Measurements from ENCODE around the gene AHCYL1. TPM values are rescaled to one million over a fixed set of nuclear protein-coding genes. Genes with fewer than 3 reads are reported as not detected.

The AHCYL1 gene
- total and polyA plus RNA-seq, 10 of the 15 experiments (the other 5 are each of a cell fraction or from before 2014, with no cell fraction given), result 24.7 to 73.6 (median 46.8) TPM

DNA sequence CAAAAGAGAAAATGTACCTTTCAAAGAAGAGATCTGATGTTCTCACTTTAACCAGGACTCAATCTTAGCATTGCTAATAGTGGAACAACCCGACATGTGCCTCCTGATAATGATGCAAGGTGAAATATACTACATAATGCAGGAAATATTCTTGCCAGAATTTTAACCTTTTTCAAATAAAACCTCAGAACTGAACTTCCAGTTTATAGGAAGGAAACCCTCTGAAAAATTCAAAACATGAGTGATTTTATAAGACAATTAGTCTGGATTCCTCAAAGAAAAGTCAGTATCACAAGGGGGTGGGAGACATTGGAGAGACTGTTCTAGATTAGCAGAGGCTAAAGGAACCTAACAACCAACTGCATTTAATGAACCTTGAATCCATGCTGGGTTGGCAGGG is 18.1 kb downstream of the AHCYL1 start:
- WGBS (ENCODE audit: insufficient coverage, insufficient replicate concordance, low lambda C conversion rate, missing lambda C conversion rate), result 97% methylated on average over 1 of the region's 1 CpG
- no peak overlapping the region for H2AFZ ChIP-seq (ENCODE audit: control insufficient read depth, low read depth, low read length)
- no peaks in the 10 kb centered on the region for H3K36me3 ChIP-seq (ENCODE audit: control insufficient read depth in 2 of 2, insufficient read depth in 2 of 2, low read length in 1 of 2)
- ChIA-PET POLR2A (interaction anchor here (1.2 kb wide), 1 partner anchor 15 kb away, joined by 4 read pairs; no protein-coding TSS in a partner anchor), RAD21 (ENCODE audit: unreplicated experiment) (interaction anchor here (1.3 kb wide), 1 partner anchor 18 kb away, joined by 4 read pairs; the partner anchor contains the start of gene AHCYL1), CTCF (interaction anchor here (1.1 to 1.6 kb wide), 2 partner anchors 19 to 226 kb away, joined by 3 to 6 read pairs; no protein-coding TSS in a partner anchor), SMC1A (ENCODE audit: uncharacterized antibody, unreplicated experiment) (interaction anchor here (1.7 to 2.4 kb wide), 2 partner anchors 15 to 18 kb away, joined by 8 to 9 read pairs; partner anchors contain the start of gene AHCYL1)
- H3K4me1 ChIP-seq (ENCODE audit: control insufficient read depth, insufficient read depth, low read length), result peaks cover 14% of the 10 kb centered on the region
- H3K79me2 ChIP-seq (ENCODE audit: control insufficient read depth, insufficient read depth, low read length), result no peaks in the 10 kb centered on the region; the same call in none of the 2 replicates
- TF ChIP-seq RUNX3 (IDR thresholded peaks at IDR 0.05; ENCODE audit: low read length) (no peak), CEBPB (IDR thresholded peaks at IDR 0.05; ENCODE audit: borderline replicate concordance in 1 of 2, low read depth in 2 of 2, low read length in 2 of 2) (no peak), ETV6 (conservative IDR thresholded peaks at IDR 0.05 in 1 of 2, IDR thresholded peaks at IDR 0.05 in 1 of 2; ENCODE audit: borderline replicate concordance in 1 of 2, low read depth in 1 of 2) (no peak), NFXL1 (IDR thresholded peaks at IDR 0.05; ENCODE audit: borderline replicate concordance) (no peak)
- TF ChIP-seq, protein P1, sequence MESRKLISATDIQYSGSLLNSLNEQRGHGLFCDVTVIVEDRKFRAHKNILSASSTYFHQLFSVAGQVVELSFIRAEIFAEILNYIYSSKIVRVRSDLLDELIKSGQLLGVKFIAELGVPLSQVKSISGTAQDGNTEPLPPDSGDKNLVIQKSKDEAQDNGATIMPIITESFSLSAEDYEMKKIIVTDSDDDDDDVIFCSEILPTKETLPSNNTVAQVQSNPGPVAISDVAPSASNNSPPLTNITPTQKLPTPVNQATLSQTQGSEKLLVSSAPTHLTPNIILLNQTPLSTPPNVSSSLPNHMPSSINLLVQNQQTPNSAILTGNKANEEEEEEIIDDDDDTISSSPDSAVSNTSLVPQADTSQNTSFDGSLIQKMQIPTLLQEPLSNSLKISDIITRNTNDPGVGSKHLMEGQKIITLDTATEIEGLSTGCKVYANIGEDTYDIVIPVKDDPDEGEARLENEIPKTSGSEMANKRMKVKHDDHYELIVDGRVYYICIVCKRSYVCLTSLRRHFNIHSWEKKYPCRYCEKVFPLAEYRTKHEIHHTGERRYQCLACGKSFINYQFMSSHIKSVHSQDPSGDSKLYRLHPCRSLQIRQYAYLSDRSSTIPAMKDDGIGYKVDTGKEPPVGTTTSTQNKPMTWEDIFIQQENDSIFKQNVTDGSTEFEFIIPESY (IDR thresholded peaks at IDR 0.05), result no peak
- in situ Hi-C loops (cut with MboI) (no loop called here), intact Hi-C loops (cut with micrococcal nuclease; ENCODE audit: unreplicated experiment) (no loop called here)
- BruUV-seq (replicated peaks), result no TSS peak
- H3K27me3 ChIP-seq (replicated peaks in 1 of 2; ENCODE audit: control insufficient read depth in 2 of 2, insufficient read depth in 2 of 2, low read length in 1 of 2), result no peaks in the 10 kb centered on the region
- DNase-seq (ENCODE audit: low read depth, low spot score) (no peak), FAIRE-seq (no peak), ATAC-seq (no peak)
- H3K4me2 ChIP-seq (ENCODE audit: control insufficient read depth, insufficient read depth), result no peak overlapping the region
- no peak overlapping the region for H3K27ac ChIP-seq (ENCODE audit: control insufficient read depth, insufficient read depth)
- no peak overlapping the region for H3K4me3 ChIP-seq
- H3K9ac ChIP-seq (ENCODE audit: control insufficient read depth, insufficient read depth, low read length), result no peak overlapping the region
- H3K9me3 ChIP-seq (replicated peaks; ENCODE audit: control insufficient read depth, insufficient read depth, low read length), result no peaks in the 10 kb centered on the region
- H4K20me1 ChIP-seq (ENCODE audit: control insufficient read depth, insufficient read depth), result no peaks in the 10 kb centered on the region

Data from GM12878 (cell line).